Omental fat pad (tissue), 4 donors: ENCODE results near the gene TRIM14. TPM values are rescaled to one million over a fixed set of nuclear protein-coding genes. Genes with fewer than 3 reads are reported as not detected.

Source experiments
- ATAC-seq: fragments of 150-250 bp; one replicate; pipeline ENCODE4 v1.9.1; 2016; ENCODE audit warnings: mild to moderate bottlenecking, moderate library complexity; ENCODE audit not compliant: low FRiP score
- DNase-seq: peaks from one replicate; pipeline ENCODE4 v3.0.0-alpha.2; 2019; ENCODE audit warnings: low spot score
- total RNA-seq, 4 donors: library from RNA; depleted of rRNA; stranded (reverse); fragments of >200 nt; gene quantifications; one replicate each; pipeline ENCODE4 v1.1.0, GENCODE V29; 2016
- TF ChIP-seq, protein P1 (sequence below), 3 donors: fragments of 450-650 bp; IDR thresholded peaks; one replicate each; pipeline ENCODE4 v1.5.1; 2016 to 2017; ENCODE audit warnings: antibody characterized with exemption in 3 of 3, mild to moderate bottlenecking in 3 of 3, moderate library complexity in 2 of 3

Gene TRIM14
- total RNA-seq, 4 donors from 2014 or later = 11.7 to 25.4 (median 17.0) TPM

DNA sequence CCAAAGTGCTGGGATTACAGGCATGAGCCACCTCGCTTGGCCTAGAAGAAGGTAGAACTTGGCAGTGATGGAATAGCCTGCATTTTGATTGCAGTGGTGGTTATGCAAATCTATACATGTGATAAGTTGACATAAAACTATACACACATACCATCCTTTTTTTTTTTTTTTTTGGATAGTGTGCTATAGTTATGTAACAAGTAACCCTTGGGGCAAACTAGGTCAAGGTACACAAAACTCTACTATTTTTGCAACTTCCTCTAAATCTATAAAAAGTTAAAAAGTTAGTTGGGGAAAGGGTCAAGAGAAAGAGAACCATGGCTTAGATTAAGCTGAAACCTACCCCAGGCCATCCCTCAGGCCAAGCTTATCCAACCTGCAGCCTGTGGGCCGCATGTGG, 11.1 kb downstream of the TRIM14 start:
- DNase-seq (no peak), ATAC-seq (no peak)
- TF ChIP-seq, protein P1, sequence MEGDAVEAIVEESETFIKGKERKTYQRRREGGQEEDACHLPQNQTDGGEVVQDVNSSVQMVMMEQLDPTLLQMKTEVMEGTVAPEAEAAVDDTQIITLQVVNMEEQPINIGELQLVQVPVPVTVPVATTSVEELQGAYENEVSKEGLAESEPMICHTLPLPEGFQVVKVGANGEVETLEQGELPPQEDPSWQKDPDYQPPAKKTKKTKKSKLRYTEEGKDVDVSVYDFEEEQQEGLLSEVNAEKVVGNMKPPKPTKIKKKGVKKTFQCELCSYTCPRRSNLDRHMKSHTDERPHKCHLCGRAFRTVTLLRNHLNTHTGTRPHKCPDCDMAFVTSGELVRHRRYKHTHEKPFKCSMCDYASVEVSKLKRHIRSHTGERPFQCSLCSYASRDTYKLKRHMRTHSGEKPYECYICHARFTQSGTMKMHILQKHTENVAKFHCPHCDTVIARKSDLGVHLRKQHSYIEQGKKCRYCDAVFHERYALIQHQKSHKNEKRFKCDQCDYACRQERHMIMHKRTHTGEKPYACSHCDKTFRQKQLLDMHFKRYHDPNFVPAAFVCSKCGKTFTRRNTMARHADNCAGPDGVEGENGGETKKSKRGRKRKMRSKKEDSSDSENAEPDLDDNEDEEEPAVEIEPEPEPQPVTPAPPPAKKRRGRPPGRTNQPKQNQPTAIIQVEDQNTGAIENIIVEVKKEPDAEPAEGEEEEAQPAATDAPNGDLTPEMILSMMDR (IDR thresholded peaks at IDR 0.05) = no peak

DNA sequence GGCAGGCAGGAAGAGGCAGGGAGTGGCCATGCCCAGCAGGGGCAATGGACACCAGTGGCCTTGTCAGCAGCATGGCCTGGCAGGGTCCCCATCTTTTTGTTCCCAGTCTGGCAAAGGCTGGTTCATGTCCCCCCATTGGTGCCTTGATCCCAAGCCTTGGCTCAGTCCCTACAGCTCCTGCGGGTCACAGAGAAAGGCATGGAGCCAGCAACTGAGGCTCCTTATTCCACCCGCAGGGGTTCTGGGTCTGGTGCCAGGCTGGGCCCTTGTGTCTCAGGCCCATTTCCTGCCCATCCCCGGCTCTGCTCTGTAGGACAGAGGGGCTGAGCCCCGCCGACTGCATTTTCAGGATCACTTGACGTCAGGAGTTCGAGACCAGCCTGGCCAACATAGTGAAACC, 14.0 kb downstream of the TRIM14 start:
- ATAC-seq = no peak
- no peak for DNase-seq

DNA sequence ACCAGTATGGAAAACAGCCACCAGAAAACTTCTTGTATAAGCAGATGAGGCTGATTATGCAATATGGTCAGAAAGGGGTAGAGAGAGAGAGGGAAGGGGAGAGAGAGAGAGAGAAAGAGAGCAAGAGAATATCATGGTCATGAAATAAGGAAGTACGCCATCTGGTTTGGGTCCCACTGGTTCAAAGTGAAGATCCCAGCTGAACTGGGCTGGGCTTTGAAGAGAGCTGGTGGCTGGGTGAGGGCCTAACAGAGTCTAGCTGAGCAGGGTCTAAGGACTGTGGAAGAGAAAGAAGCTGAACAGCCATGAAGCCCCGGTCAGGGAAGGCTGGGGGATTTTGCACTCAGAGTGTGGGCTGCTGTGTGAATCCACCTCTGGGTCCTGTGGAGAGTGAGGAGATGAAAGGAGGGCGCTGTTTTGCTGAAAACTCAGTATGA, 14.6 kb downstream of the TRIM14 start:
- DNase-seq (no peak), ATAC-seq (no peak)
- TF ChIP-seq, protein P1 (IDR thresholded peaks at IDR 0.05) = no peak

More for the DNA sequence above, 14.0 kb downstream of the TRIM14 start:
- TF ChIP-seq, protein P1 (IDR thresholded peaks at IDR 0.05) = no peak

DNA sequence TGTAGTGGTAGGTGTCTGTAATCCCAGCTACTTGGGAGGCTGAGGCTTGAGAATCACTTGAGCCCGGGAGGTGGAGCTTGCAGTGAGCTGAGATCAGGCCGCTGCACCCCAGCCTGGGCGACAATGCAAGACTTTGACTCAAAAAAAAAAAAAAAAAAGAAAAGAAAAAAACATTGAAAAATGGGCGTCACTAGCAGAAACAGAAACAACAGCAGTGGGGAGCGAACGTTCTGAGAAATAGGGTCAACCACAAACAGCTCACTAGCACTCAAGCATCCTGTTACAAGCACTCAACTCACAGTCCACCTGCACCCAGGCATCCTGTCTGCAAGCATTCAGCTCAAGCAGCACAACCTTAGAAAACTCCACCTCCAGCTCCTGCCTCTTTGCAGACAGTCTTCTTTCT, 17.2 kb downstream of the TRIM14 start:
- DNase-seq (no peak), ATAC-seq (no peak)
- TF ChIP-seq, protein P1 (IDR thresholded peaks at IDR 0.05) = no peak

DNA sequence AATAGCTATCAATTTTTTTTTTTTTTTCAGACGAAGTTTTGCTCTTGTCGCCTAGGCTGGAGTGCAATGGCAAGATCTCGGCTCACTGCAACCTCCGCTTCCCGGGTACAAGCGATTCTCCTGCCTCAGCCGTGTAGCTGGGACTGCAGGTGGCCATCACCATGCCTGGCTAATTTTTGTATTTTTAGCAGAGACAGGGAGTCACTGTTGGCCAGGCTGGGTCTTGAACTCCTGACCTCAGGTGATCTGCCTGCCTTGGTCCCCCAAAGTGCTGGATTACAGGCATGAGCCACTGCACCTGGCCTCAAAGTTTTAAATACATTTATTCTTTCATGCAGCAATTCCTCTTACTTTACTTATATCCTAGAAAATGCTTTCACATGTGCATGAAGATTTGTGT, 17.6 kb downstream of the TRIM14 start:
- TF ChIP-seq, protein P1 (IDR thresholded peaks at IDR 0.05) = no peak
- no peak for ATAC-seq

DNA sequence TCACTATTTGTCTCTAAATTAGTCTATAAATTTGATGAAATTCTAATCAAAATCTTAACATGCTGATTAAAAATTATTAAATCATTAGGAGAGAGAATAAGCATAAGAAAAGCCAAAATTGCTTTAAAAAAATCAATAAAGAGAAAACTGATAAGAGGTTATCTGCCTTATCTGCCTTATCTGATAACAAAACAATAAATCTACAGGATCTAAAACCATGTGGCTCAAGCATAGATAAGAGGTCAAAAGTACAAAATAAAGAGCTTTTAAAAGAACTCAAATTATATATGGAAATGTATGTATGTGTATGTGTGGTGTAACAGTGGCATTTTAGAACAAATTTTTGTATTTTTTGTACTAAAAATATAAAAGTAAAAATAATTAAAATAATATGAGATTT, 18.6 kb downstream of the TRIM14 start:
- no peak for DNase-seq
- ATAC-seq = no peak

More for the DNA sequence above, 17.6 kb downstream of the TRIM14 start:
- no peak for DNase-seq

DNA sequence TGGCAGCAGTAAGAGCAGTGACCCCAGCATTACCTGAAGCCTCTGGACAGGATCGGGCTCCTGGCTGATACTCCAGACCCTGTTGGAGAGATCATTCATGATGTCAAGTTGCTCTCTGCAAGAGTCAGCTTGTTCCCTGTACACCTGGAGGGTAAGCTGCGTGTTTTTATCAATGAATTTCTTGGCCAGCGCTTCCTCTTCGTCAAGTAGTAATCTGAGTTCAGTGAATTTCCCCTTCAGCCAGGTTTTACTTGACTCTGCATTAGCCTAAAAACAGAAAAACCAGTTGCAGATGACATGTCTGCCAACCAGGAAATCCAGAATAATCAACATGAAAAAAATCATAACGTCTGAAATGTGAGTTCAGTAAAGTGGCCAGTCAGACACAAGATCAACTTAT, 19.1 kb downstream of the TRIM14 start:
- TF ChIP-seq, protein P1 (IDR thresholded peaks at IDR 0.05) = no peak
- ATAC-seq (no peak), DNase-seq (no peak)

More for the DNA sequence above, 18.6 kb downstream of the TRIM14 start:
- TF ChIP-seq, protein P1 (IDR thresholded peaks at IDR 0.05) = no peak
